ENCODE results near the gene TPPP3. TPM values are rescaled to one million over a fixed set of nuclear protein-coding genes. Genes with fewer than 3 reads are reported as not detected.

TPPP3 gene
- polyA plus RNA-seq, 3 donors = 63.1 to 123 (median 78.6) TPM

DNA sequence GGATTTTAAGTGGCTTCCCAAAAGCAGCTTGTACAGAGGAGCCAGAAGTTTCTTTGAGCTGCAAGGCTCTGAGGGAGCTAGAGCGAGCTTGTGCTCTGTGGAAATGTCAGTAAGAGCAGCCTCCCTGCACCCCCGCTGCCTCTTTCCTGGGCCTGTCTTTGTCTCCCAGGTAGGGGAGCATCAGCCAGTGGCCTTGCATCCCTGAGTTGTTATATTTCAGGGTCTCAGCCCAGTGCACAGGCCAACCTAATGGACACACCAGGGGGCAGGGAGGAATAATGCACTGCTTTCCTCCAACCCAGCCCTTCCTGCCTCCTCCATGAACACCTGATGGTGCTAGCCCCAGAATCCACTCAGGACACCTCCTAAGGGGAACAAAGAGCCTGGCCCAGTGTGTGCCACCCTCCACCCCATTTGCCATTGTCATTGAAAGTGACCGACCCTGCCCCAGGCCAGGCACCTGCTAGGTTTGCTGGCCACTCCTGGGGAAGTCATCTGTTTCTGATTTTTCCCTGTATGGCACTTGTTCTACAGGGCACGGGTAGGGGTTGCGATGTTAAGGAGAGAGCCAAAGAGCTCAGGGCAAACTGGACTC is 6.3 kb downstream of the TPPP3 start:
- Mint-ChIP-seq H3K9me3 (no peaks in the 10 kb centered on the region), H3K27ac (no peak overlapping the region), H3K4me3 (no peak overlapping the region), H3K27me3 (ENCODE audit: low read depth in 3 of 3) (peaks cover 8 to 21% (median 15%) of the 10 kb centered on the region in 3 donors), H3K4me1 (peaks cover 32% of the 10 kb centered on the region), H3K36me3 (peaks cover 12 to 20% of the 10 kb centered on the region in 2 donors)
- no peak overlapping the region for H3K9ac ChIP-seq (ENCODE audit: insufficient read depth, low read length, poor library complexity, severe bottlenecking)
- H3K4me2 ChIP-seq (replicated peaks; ENCODE audit: extremely low read depth, low read length, poor library complexity, severe bottlenecking) = no peak overlapping the region
- no peaks in the 10 kb centered on the region for H3K36me3 ChIP-seq (replicated peaks in 1 of 2; ENCODE audit: control insufficient read depth in 1 of 2, insufficient read depth in 2 of 2, low read length in 2 of 2)
- peaks cover 29% of the 10 kb centered on the region in 2 donors for H3K4me1 ChIP-seq (ENCODE audit: control insufficient read depth in 1 of 2, insufficient read depth in 2 of 2, low read length in 2 of 2)
- TF ChIP-seq, protein P1, sequence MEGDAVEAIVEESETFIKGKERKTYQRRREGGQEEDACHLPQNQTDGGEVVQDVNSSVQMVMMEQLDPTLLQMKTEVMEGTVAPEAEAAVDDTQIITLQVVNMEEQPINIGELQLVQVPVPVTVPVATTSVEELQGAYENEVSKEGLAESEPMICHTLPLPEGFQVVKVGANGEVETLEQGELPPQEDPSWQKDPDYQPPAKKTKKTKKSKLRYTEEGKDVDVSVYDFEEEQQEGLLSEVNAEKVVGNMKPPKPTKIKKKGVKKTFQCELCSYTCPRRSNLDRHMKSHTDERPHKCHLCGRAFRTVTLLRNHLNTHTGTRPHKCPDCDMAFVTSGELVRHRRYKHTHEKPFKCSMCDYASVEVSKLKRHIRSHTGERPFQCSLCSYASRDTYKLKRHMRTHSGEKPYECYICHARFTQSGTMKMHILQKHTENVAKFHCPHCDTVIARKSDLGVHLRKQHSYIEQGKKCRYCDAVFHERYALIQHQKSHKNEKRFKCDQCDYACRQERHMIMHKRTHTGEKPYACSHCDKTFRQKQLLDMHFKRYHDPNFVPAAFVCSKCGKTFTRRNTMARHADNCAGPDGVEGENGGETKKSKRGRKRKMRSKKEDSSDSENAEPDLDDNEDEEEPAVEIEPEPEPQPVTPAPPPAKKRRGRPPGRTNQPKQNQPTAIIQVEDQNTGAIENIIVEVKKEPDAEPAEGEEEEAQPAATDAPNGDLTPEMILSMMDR (IDR thresholded peaks at IDR 0.05) = no peak
- H3K79me2 ChIP-seq (ENCODE audit: insufficient read depth, low read length) = no peaks in the 10 kb centered on the region
- WGBS (ENCODE audit: insufficient coverage) = 96% methylated on average over 5 of the region's 5 CpGs
- DNase-seq = no peak
- H3K9me3 ChIP-seq (replicated peaks in 1 of 2; ENCODE audit: control insufficient read depth in 1 of 2, insufficient read depth in 1 of 2, low read length in 2 of 2) = no peaks in the 10 kb centered on the region
- peaks cover 33% of the 10 kb centered on the region for H4K20me1 ChIP-seq (ENCODE audit: insufficient read depth, low read length)
- no peaks in the 10 kb centered on the region for H3K27me3 ChIP-seq (ENCODE audit: control insufficient read depth in 2 of 2, insufficient read depth in 2 of 2, low read length in 2 of 2)
- intact Hi-C loops (cut with micrococcal nuclease) = no loop called here
- no peak overlapping the region for H3K4me3 ChIP-seq (replicated peaks in 1 of 3; ENCODE audit: low read depth in 2 of 3, low read length in 3 of 3)
- H2AFZ ChIP-seq (ENCODE audit: insufficient read depth, low read depth, low read length, poor library complexity, severe bottlenecking) = no peak overlapping the region
- H3K27ac ChIP-seq (ENCODE audit: low read depth in 1 of 2, low read length in 2 of 2) = no peak overlapping the region

DNA sequence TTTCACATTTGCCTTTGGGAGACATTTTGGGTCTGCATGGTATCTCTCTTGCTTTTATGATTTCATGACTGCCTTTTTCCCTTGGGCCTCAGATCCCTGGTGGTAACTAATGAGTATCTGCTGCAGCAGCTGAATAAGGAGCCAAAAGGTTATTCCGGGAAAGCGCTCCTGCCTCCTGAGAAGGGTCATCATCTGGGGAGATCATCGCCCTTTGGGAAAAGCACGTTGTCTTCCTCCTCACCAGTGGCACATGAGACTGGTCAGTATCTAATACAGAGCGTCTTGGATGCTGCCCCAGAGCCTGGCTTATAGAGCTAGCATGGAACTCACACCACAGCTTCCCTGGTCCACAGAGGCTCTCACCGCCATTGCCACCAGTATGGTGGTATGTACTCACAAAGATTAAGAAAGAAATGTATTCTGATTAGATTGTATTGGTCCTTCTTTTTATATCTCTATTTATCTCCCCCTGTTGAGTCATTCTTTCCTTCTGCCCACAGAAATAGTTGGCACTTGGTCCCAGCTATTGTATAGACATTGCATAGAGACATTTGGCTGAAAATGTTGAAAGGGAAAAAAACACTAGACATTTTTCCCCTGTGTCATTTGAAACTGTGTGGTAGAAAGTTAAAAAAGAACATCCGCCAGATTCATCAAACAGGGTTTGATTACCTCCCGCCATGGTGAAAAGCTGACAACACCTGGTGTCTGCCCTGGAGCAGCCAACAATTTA is 8.4 kb downstream of the TPPP3 start:
- Histone ChIP-seq H3K9ac (ENCODE audit: insufficient read depth, low read length, poor library complexity, severe bottlenecking) (no peak overlapping the region), H4K20me1 (ENCODE audit: insufficient read depth, low read length) (peaks cover 14% of the 10 kb centered on the region), H3K27ac (ENCODE audit: low read depth in 1 of 2, low read length in 2 of 2) (no peak overlapping the region), H3K27me3 (ENCODE audit: control insufficient read depth in 2 of 2, insufficient read depth in 2 of 2, low read length in 2 of 2) (no peaks in the 10 kb centered on the region), H2AFZ (ENCODE audit: insufficient read depth, low read depth, low read length, poor library complexity, severe bottlenecking) (no peak overlapping the region), H3K4me1 (ENCODE audit: control insufficient read depth in 1 of 2, insufficient read depth in 2 of 2, low read length in 2 of 2) (peaks cover 9% of the 10 kb centered on the region in 2 donors), H3K9me3 (replicated peaks in 1 of 2; ENCODE audit: control insufficient read depth in 1 of 2, insufficient read depth in 1 of 2, low read length in 2 of 2) (no peaks in the 10 kb centered on the region), H3K4me3 (replicated peaks in 1 of 3; ENCODE audit: low read depth in 2 of 3, low read length in 3 of 3) (no peak overlapping the region), H3K79me2 (ENCODE audit: insufficient read depth, low read length) (no peaks in the 10 kb centered on the region), H3K4me2 (replicated peaks; ENCODE audit: extremely low read depth, low read length, poor library complexity, severe bottlenecking) (no peak overlapping the region), H3K36me3 (replicated peaks in 1 of 2; ENCODE audit: control insufficient read depth in 1 of 2, insufficient read depth in 2 of 2, low read length in 2 of 2) (no peaks in the 10 kb centered on the region)
- TF ChIP-seq, protein P1 (IDR thresholded peaks at IDR 0.05) = no peak
- Mint-ChIP-seq H3K4me1 (peaks cover 12% of the 10 kb centered on the region), H3K36me3 (peaks cover 12 to 17% of the 10 kb centered on the region in 2 donors), H3K4me3 (no peak overlapping the region), H3K27me3 (ENCODE audit: low read depth in 3 of 3) (peaks cover 5 to 15% (median 14%) of the 10 kb centered on the region in 3 donors), H3K9me3 (no peaks in the 10 kb centered on the region), H3K27ac (no peak overlapping the region)
- intact Hi-C loops (cut with micrococcal nuclease) = no loop called here
- WGBS (ENCODE audit: insufficient coverage) = 100% methylated on average over 7 of the region's 8 CpGs
- DNase-seq = no peak
